Ishikawa (cell line): Measurements from ENCODE around the gene SLC34A1.

Experiments
- EGR1 ChIP-seq: IDR thresholded peaks from 2 replicates; pipeline ENCODE4 v1.6.1; 2012
- EP300 ChIP-seq: IDR thresholded peaks from 2 replicates; pipeline ENCODE4 v1.6.1; 2012; ENCODE audit warnings: borderline replicate concordance
- FOXM1 ChIP-seq: IDR thresholded peaks from 2 replicates; pipeline ENCODE4 v1.6.1; 2012; ENCODE audit warnings: low read depth, borderline replicate concordance
- NFIC ChIP-seq: IDR thresholded peaks from 2 replicates; pipeline ENCODE4 v1.6.1; 2012
- TAF1 ChIP-seq: IDR thresholded peaks from 2 replicates; pipeline ENCODE4 v1.6.1; 2012; ENCODE audit warnings: low read depth, mild to moderate bottlenecking
- TCF12 ChIP-seq: IDR thresholded peaks from 2 replicates; pipeline ENCODE4 v1.6.1; 2012; ENCODE audit warnings: low read depth
- YY1 ChIP-seq: IDR thresholded peaks from 2 replicates; pipeline ENCODE4 v1.6.1; 2012; ENCODE audit warnings: low read depth
- ZBTB7A ChIP-seq: IDR thresholded peaks from 2 replicates; pipeline ENCODE4 v1.6.1; 2012; ENCODE audit warnings: low read depth
- TF ChIP-seq, protein P1 (sequence below): IDR thresholded peaks from 2 replicates; pipeline ENCODE4 v1.6.1; 2012
- TF ChIP-seq, protein P2 (sequence below): IDR thresholded peaks from 2 replicates; pipeline ENCODE4 v1.6.1; 2012; ENCODE audit warnings: low read depth, mild to moderate bottlenecking

DNA sequence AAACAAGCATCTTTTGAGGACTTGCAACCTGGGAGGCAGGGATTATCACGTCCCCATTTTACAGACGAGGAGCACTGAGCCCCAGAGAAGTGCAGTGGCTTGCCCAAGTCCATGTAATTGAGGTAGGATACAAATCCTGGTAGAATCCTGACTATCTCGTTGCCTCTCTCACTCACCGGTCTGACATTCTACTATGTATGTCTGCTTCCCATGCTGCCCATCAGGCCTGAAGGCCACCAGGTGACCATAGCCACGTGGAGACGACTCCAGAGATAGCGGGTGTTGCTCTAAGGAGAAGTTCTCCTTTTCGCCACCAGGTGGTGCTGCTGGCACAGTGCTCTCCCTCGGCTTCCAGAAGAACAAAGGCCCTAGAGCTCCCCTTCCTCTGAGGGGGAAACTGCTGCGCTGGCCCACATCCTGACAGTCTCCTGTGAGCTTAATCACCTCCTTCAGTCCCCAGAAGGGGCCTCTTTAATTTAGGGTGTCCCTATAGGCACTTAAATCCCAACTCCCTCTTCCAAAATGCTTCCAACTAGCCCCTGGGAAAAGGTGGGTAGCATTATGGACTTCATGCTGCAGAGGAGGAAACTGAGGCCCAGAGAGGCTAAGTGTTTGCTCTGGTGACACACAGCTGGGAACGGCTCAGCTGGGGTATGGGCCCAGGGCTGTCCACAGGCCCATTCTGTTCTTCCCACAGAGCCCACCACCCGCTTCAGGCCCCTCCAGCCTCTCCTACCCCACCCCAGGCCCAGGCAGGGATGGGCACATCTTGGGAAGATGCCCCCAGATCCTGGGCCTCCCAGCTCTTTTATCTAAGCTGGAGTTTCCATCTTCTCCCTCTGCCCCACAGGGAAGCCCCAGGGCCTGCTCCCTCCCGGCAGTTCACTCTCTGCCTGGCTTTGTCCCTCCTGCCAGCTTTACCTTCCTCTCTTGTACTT, 6.4 kb downstream of the SLC34A1 start:
- TF ChIP-seq TAF1 (no peak), TCF12 (no peak), NFIC (no peak), ZBTB7A (no peak), EGR1 (no peak), EP300 (no peak), YY1 (no peak), FOXM1 (no peak)
- TF ChIP-seq, protein P1, sequence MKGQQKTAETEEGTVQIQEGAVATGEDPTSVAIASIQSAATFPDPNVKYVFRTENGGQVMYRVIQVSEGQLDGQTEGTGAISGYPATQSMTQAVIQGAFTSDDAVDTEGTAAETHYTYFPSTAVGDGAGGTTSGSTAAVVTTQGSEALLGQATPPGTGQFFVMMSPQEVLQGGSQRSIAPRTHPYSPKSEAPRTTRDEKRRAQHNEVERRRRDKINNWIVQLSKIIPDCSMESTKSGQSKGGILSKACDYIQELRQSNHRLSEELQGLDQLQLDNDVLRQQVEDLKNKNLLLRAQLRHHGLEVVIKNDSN, result peak; percentile 82
- TF ChIP-seq, protein P2, sequence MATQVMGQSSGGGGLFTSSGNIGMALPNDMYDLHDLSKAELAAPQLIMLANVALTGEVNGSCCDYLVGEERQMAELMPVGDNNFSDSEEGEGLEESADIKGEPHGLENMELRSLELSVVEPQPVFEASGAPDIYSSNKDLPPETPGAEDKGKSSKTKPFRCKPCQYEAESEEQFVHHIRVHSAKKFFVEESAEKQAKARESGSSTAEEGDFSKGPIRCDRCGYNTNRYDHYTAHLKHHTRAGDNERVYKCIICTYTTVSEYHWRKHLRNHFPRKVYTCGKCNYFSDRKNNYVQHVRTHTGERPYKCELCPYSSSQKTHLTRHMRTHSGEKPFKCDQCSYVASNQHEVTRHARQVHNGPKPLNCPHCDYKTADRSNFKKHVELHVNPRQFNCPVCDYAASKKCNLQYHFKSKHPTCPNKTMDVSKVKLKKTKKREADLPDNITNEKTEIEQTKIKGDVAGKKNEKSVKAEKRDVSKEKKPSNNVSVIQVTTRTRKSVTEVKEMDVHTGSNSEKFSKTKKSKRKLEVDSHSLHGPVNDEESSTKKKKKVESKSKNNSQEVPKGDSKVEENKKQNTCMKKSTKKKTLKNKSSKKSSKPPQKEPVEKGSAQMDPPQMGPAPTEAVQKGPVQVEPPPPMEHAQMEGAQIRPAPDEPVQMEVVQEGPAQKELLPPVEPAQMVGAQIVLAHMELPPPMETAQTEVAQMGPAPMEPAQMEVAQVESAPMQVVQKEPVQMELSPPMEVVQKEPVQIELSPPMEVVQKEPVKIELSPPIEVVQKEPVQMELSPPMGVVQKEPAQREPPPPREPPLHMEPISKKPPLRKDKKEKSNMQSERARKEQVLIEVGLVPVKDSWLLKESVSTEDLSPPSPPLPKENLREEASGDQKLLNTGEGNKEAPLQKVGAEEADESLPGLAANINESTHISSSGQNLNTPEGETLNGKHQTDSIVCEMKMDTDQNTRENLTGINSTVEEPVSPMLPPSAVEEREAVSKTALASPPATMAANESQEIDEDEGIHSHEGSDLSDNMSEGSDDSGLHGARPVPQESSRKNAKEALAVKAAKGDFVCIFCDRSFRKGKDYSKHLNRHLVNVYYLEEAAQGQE, result no peak
